Heart left ventricle (tissue), 13 donors: ENCODE results near the gene THADA.

Experiments
- POLR2A ChIP-seq, 2 donors: fragments of 450-650 bp; IDR thresholded peaks; one replicate each; pipeline ENCODE4 v1.6.1; 2017; ENCODE audit warnings: antibody characterized with exemption in 2 of 2, mild to moderate bottlenecking in 2 of 2, moderate library complexity in 2 of 2
- TF ChIP-seq, protein P1 (sequence below), 12 donors: fragments of 200-600 bp; sonication (generic) in 4 of 12; IDR thresholded peaks; one replicate each; pipeline versions ENCODE4 v1.5.0 to v1.8.0; 2018 to 2022; ENCODE audit warnings: antibody characterized with exemption in 12 of 12, mild to moderate bottlenecking in 5 of 12
- donor health status: ischemic (EF 13 %, LVEDD 7.1; RV severe dilation, severe dysfunction).
- donor health status: DM: no; HTN: yes; CAD: no.
- donor health status: DM: no; HTN: no; CAD: no.
- donor health status: ischemic (EF 25% LVEDD 6.9; RV normal size, moderate dysfunction).
- donor health status: ischemic (EF 25% LVEDD 5.7; RV mildly dilated, moderate dysfunction).
- donor health status: ischemic (EF 35%, LVEDD 5.7; RV mildly dilated, moderate dysfunction).
- donor health status: nonischemic (EF 11% LVEDD 7.7; RV severe dilation, severe dysfunction).
- donor health status: DM: yes; HTN: yes; CAD: no.
- donor health status: PGD.
- donor health status: ischemic (EF 29% LVEDD 5.4; RV normal size, mild dysfunction).
- donor health status: nonischemic (EF 23%, LVEDD 6.1; RV moderate dilation, normal function).

DNA sequence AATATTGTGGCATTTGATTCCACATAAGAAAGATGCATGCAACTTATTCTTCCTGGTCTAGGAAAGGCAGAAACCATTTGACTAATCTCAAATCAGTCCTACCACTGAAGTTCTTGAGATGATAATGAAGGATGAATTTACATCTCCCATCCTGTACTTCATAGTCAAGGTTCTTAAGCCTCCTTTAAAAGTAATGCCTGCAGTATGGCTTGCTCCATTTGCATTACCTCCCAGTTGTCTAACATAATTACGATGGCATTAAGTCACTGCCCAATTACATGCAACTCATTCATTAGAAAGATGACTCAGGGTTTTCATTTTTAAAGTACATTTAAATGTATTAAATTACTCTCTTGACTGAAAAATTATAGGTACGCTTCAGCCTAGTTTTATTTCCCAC is 32.2 kb downstream of the THADA start:
- no peak for TF ChIP-seq POLR2A (IDR thresholded peaks at IDR 0.05)
- TF ChIP-seq, protein P1, sequence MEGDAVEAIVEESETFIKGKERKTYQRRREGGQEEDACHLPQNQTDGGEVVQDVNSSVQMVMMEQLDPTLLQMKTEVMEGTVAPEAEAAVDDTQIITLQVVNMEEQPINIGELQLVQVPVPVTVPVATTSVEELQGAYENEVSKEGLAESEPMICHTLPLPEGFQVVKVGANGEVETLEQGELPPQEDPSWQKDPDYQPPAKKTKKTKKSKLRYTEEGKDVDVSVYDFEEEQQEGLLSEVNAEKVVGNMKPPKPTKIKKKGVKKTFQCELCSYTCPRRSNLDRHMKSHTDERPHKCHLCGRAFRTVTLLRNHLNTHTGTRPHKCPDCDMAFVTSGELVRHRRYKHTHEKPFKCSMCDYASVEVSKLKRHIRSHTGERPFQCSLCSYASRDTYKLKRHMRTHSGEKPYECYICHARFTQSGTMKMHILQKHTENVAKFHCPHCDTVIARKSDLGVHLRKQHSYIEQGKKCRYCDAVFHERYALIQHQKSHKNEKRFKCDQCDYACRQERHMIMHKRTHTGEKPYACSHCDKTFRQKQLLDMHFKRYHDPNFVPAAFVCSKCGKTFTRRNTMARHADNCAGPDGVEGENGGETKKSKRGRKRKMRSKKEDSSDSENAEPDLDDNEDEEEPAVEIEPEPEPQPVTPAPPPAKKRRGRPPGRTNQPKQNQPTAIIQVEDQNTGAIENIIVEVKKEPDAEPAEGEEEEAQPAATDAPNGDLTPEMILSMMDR (IDR thresholded peaks at IDR 0.05) = no peak
